GM21423 (cell line): ENCODE results near the gene SELENOS.
A peak's percentile ranks its signal among the peaks of the same experiment; 100 is the strongest.

ENCODE experiments used
- ATAC-seq: cut with Tn5 transposase; IDR thresholded peaks from one replicate; pipeline ENCODE4 v1.9.1; 2021; ENCODE audit warnings: mild to moderate bottlenecking, moderate library complexity; ENCODE audit not compliant: unreplicated experiment

SELENOS gene

DNA sequence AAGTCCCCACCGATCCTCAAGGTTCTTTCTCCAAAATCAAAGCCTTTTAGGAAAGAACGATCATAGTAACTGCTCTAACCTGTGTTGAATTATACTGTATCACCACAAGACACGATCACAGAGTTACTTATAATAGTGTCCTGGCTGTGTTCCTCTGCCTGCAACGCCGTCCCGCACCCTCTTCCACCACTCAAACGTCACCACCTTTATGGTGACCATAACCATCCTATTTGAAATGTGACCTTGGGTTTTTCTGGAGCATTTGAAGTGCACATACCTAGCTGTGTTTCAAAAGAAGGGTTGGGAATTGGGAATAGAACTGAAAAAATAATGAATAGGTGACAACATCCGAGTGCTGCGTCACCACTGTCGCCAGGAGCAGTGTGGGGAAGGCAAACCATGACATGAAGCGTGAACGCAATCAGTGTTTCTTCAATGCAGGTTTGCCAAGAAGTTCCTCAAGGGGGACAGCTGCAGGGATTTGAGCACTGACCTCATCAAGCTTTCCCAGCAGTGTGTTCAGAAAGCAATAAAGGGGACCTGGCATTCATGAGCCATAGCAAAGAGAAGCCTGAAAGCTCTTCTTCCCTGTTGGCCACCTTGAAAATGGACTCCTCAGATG lies 769 bp upstream of the SELENOS start:
- no peak for ATAC-seq

DNA sequence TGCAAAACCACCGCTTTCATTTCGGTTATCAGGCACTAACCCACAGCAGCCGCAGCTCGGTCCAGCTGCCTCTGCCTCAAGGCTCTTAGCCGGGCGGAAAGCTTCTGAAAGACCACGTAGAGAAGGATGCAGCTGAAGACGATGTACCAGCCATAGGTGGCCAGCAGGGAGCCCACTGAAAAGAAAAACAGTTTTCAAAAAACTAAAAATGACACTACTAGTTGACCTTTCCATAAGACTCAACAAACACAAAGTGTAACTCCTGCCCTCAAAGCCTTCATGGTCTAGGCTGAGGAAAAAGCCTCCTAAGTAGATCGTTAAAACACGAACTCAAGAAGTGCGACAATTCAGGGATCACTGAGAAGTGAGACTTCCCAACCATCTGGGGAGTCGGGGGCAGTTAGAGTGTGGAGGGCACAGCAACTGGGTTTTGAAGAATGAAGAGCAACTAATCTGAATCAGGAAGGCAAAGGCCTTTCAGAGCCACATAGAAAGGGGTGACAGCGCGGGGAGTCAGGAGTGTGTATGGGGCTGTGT lies 716 bp downstream of the SELENOS start:
- peak; percentile 41 for ATAC-seq

DNA sequence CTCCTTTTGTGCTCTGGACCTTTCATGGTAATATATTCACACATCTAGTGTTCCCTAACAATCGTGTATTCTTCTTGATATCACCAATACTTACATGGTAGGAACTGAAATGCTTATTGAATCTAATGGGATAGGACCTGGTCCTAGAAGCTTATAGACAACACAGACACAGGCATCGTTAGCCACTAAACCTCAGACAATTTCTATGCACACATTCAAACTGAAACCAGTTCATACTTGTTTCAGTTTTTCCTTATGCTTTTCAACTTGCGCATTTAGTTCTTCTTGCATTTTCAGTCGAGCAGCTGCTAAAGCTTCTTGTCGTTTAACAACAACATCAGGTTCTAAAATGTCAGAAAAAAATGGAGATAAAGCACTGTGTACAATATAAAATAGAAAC lies 2.3 kb downstream of the SELENOS start:
- ATAC-seq = peak; percentile 28

DNA sequence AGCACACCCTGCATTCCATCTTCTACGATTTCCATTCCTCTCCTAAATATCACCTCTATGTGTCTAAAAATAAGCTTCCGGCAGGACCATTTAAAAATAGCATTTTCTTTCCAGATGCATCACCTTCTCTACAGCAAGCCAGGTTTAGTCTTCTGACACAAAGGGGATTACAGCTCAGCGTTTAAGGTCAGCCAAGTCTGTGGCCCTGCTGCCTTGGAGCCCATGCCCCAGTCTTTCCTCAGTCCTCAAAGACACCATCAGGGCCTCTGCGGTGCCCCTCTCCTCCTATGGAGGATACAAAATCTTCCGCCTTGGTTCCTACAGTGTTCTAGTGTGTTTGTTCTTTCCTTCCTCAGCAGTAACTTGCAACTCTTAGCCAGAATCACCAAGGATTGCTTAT lies 3.8 kb downstream of the SELENOS start:
- no peak for ATAC-seq

DNA sequence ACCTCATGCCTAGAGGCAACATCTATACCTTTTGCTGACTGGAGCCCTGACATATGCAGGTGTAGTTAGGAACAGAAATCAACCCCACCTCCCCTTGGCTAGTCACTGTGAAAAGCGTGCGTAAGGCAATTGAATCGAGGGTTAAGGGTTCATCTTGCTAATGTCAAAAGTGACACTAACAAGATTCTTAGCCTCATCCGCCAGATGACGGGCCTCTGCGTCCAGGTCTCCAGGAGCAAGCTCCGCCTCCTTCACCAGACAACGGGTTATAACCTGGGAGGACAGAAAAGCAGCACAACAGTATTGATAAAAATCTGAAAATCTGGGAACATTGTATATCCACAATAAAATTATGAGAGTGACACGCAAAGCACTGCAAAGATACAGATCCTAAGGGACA lies 4.7 kb downstream of the SELENOS start:
- no peak for ATAC-seq

DNA sequence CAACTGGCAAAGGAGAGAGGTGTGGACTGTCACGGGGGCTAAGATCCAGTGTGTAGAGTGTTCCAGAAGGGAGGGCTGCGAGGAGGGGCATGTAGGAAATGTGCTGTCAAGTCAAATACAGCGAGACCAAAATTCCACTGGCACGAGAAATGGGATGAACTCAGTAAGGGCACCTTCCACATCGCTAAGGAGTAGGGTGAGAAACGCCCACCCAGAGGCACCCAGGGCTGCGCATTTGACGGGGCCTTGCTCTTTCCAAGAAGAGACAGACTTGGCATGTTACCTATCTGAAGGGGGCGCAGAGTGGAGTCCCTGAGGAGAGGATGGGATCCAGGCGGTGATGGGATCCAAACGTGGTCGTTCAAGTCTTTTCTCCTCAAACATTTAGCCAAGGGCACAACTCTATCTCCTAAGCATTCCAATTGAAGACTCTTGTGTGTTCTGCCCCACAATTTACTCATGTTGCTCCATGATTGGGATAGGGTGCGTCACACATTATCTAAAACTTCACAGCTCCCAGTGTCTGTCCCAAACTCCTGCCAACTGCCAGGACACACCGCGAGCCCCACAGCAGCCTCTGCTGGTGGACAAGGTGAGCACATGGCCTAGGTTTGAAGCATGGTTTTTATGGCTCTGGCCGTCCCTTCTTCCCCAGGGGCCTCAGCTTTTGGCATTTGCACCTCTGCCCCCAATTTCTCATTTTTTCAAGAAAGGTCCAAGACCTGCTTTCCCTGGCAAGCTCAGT lies 7.6 kb downstream of the SELENOS start:
- no peak for ATAC-seq

DNA sequence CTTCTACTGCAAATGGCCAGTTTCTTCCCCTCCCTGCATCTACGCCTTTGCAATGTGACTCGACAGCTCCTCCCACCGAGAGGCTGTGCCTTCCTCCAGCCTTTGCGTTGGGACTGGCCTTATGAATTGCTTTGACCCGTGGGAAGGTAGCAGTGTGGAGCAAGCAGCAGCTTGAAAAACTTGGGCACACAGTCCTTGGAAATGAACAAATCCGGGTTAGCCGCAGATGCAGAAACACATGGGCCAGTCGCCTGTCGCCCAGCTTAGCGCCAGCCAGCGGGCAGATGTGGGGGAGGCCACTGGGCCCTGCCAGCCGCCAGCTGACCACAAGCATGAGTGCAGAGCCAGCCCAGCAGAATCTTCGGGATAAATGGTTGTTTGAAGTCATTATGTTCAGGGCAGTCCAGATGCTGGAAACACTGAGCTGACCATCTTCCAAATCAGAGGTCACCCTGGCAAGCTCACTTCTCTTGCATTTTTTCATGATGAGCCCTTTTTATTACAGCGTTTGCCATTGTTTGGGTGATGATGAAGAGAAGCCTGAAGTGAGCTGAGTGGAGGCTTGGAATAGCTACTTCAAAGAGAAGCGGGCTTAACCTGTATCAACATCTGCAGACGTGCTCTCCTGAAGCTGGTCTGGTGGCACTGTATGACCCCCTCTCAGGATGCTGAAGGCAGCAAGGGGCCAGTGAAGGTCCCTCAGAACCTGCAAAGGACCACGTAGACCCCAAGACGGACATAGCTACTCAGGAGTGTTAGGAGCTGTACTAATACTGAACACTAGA lies 9.8 kb downstream of the SELENOS start:
- ATAC-seq = no peak

DNA sequence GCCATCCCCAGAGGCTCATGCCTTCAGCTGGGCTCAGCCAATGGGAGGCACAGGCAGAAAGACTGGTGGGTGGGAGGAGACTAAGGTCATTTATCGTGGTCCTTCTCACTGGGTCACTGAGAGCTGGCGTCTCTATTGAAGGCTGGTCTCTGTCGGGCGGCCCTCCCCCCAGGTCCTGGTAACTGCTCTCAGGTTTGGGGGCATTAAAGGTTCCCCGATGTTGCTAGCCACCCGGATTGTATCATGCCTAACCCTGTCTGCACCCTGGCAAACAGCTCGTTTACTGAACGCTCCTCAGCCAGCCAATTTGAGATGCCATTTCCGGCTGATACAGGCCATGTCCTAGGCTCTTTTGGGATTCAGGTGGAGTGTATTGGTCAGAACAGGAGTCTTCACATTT lies 10.5 kb downstream of the SELENOS start:
- ATAC-seq = no peak

DNA sequence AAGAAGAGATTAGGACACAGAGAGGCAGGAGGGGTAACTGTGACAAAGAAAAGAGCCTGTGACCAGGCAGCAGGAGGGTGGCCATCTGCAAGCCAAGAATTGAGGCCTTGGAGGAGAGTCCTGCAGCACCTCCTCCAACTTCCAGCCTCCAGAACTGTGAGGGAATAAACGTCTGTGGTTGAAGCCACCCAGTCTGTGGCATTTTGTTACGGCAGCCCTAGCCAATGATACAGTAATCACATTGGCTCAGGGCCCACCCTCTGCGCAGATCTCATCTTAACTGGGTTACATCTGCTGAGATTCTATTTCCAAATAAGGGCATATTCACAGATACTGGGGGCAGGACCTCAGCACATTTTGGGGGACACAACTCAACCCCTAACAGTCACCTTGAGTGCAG lies 11.3 kb downstream of the SELENOS start:
- ATAC-seq = no peak

DNA sequence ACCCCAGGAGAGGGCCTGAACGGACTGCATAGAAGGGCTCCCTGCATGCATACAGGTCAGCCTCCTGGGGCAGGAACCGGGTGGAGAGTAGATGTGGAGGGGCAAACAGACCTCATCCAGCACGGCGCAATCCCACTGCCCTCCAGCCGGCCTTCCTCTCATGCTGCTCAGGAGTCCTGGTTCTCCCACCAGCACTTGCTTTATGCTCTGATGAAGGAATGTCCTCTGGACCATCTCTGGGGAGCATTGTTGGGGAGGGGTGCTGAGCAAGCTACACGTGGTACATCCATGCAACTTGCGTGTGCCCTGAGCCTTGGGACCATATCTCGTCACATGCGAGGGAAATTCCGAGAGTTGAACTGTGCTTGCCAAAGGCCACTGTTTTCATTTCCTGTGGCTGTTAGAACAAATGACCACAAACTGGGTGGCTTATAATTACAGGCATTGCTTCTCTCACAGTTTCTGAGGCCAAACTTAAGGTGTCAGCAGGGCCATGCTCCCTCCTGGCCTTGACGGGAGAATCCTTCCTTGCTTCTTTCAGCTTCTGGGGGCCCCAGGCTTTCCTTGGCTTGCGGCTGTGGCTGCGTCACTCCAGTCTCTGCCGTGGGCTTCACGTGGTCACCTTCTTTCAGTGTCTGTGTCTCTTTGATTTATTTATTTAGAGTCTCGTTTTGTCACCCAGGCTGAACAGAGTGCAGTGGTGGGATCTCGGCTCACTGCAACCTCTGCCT lies 12.2 kb downstream of the SELENOS start:
- ATAC-seq = peak; percentile 41

DNA sequence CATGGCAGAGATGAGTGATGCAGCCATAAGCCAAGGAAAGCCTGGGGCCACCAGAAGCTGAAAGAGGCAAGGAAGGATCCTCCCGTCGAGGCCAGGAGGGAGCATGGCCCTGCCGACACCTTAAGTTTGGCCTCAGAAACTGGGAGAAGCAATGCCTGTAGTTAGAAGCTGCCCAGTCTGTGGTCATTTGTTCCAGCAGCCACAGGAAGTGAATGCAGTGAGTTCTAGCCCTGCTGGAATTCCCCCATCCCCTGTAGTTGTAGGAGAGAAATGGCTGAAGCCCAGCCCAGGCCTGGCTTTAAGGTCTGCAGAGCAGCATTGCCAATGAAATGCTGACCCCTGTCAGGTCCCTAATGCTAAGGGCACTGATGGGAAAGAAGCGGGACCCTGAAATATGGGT lies 13.3 kb downstream of the SELENOS start:
- ATAC-seq = no peak

DNA sequence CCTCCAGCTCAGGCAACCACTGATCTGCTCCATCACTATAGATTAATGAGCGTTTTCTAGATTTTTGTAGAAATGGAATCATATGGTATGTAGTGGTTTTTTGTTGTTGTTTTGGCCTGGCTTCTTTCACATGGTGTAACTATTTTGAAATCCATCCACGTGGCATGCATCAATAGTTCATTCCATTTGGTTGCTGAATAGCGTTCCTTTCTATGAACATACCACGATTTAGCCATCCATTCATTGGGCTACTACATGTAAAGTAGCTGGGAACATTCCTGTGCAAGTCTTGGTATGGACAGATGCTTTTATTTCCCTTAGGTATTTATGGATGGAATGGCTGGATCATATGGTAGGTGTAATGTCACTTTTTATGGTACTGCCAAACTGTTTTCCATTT lies 14.7 kb downstream of the SELENOS start:
- ATAC-seq = no peak

DNA sequence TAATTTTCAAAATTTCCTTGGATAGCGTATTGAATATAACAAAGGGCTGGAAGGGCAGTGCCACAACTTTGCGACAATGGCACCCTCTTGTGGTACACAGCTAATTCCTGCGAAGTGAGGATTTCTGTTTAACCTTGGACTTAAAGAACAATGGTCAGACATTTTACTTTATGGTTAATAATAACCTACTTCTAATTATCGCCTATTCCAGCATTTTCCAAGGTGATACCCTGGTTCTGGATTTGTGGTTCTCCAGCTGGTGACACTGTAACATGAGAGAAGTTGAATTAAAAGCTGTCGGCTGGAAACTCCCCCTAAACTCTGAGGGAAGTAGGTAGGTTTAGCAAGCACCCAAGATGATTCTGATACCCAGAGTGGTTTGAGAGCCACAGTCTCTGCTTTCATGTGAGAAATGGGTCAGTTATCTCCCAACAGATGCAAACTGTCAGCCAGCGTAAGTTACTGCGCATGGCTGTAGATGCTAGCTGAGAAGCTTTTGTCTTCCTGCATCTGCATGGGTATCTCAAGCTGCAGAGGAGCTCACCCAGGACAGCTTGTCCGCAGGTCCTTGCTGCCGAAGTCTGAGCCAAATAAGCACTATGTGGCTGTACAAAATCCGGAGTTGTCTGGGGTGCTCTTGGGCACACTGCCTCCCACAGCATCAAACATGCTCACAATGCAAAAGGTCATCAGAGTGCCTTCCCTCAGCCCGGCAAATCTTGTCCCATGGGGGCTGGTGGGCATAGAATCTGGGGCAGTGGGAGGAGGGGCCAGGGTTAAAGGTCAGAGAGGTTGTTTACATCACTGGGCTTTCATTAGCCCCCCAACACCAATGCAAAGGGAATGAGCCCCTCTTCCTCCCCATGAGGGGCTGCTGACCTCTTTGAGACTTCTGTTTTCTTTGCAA lies 18.8 kb downstream of the SELENOS start:
- ATAC-seq = no peak

DNA sequence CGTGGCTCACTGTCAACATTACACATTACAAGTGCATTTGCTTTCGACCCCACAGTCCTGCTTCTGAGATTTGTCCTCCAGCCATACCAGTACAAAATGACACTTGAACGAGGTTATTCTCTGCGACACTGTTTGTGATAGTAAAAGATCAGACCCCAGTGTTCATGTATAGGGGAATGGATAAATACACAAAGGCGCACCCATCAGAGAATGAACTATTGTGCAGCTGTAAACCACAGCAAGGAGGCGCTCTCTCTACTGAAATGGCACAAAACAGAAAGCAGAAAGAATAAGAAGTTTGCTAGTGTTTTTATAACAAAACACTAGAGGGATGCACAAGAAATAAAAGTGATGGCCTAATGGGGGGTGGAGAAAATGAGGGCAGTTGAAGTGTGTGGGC lies 20.5 kb downstream of the SELENOS start:
- ATAC-seq = no peak

DNA sequence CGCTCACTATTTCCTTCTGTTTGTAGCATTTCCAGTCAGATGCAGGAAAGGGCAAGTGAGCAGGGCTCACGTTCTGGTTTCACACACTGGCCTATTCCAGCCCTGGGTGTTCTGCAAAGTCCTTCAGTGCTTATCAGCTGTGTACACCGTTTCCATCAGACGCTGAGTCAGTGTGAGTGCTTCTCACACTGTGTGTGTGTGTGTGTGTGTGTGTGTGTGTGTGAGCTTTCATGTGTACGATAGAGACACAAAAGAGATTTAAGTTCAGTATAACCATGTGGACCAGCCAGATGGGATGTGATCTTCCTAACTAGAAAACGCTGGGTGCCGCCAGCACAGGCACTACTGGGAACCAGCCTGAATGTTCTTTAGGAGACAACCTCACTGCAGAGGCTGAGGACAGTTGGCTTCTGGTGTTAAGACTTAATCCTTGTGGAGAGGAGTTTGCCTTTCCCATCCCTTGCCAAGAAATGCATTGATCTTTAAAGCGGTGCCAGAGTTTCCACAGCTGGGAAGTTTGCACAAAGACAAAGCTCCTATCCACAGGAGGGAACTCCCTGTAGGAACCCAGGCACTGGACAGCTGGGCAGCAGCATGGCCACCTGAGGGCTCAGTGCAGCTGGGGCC lies 21.6 kb downstream of the SELENOS start:
- no peak for ATAC-seq

DNA sequence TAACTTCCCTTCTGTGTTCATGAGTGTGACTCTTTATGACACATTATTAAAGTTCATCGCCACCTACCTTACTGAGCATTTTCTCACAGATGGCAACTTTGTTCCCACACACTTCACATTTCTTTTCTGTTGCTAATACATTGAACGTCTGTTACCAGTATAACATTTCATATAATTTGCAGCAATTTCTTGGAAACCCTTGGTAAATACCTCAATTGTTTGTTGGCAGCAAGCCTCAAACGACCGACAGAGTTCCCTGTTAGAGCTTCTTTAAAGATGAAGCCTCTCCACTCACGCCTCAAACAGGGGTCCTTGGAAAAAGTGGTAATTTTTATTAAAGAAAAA lies 22.3 kb downstream of the SELENOS start:
- no peak for ATAC-seq

DNA sequence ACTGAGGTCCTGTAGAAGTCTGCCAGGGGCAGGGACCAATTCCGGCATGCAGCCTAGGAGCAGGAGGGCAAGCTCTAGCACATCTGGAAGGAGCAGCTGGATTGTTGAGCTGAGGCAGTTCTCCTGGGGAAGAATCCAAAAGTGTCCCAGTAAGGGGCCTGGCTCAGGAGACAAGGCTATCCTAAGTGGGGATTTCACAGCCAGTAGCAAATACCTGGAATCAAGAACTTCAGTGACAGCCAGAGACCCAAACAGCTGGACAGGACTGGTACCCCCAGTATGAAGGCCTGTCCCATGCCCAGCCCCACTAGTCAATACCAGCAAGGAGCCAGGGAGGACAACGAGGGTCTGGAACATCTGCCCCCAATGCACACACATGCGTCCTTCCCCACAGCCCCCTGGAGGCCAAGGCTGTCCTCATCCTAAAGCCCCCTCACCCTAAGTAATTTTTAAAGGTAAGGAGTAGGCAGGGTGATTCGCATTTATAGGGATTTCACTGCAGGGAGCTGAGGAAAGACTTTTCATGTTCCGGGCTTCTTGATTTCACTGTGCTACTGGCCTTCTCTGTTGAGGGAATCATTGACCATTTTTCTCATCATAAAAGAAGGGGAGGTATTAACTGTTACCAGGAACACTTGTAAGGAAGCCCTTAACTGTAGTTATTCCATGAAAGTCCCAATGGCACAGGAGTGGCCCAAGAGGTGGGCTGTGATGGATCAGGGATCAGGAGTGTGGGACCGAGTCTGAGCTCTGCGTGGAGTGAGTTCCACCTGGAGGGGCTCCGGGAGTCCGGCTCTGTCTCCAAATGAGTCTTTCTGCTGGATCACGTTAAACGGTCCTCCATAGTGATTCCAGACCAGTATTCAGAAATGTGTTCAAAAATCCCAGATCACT lies 22.9 kb downstream of the SELENOS start:
- ATAC-seq = no peak

DNA sequence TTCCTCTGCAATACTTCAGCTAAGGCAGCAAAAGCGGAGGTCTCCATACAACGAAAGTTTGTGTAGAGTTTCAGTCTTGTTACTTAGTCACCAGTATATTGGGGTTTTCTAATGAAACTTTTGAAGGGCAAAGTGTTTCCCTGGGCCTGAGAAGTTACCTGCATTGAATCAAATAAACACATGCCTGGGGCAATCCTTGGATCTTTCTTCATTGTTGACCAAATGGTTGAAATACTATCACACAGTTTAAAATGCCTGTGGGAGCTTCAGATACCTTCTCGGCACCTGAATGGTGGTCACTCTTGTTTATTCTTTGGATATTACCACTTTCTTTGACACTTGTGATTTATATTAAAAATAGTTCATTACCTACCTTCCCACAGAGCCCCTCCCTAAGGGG lies 24.4 kb downstream of the SELENOS start:
- ATAC-seq = peak; percentile 4
